OCI-LY1 (cell line): ENCODE measurements around the gene ITGB8.

Experiments
- H2AFZ ChIP-seq: fragments of 200-600 bp; sonication (generic), shearing (Covaris generic); 2 replicates; pipeline ENCODE4 v1.6.0; 2014; ENCODE audit warnings: antibody characterized with exemption, mild to moderate bottlenecking, low read length
- H3F3A ChIP-seq: fragments of 200-600 bp; sonication (generic), shearing (Covaris generic); 2 replicates; pipeline ENCODE4 v1.6.0; 2014; ENCODE audit warnings: mild to moderate bottlenecking, antibody characterized with exemption, low read length, moderate library complexity; ENCODE audit not compliant: insufficient read depth
- H3K27ac ChIP-seq: fragments of 200-600 bp; sonication (generic); 2 replicates; pipeline ENCODE4 v1.5.1; 2014; ENCODE audit warnings: low read length, mixed run types, mild to moderate bottlenecking, low read depth; ENCODE audit not compliant: poor library complexity, severe bottlenecking
- H3K27me3 ChIP-seq: fragments of 200-600 bp; sonication (generic); 2 replicates; pipeline ENCODE4 v1.6.0; 2014; ENCODE audit warnings: antibody characterized with exemption, mild to moderate bottlenecking, low read length, moderate library complexity; ENCODE audit not compliant: insufficient read depth
- H3K36me3 ChIP-seq: fragments of 200-600 bp; sonication (generic); 2 replicates; pipeline ENCODE4 v1.6.1; 2014; ENCODE audit warnings: mild to moderate bottlenecking, antibody characterized with exemption, low read length, moderate library complexity, mixed read lengths; ENCODE audit not compliant: insufficient read depth
- H3K4me1 ChIP-seq: fragments of 200-600 bp; sonication (generic); 2 replicates; pipeline ENCODE4 v1.5.1; 2014; ENCODE audit warnings: mild to moderate bottlenecking, low read length, moderate library complexity; ENCODE audit not compliant: insufficient read depth, severe bottlenecking
- H3K4me2 ChIP-seq: fragments of 200-600 bp; sonication (generic), shearing (Covaris generic); 2 replicates; pipeline ENCODE4 v1.6.1; 2014; ENCODE audit warnings: low read length
- H3K4me3 ChIP-seq: fragments of 200-600 bp; sonication (generic); 2 replicates; pipeline ENCODE4 v1.5.1; 2014; ENCODE audit warnings: low read length, low read depth, mild to moderate bottlenecking, mixed read lengths; ENCODE audit not compliant: poor library complexity, severe bottlenecking
- H3K79me2 ChIP-seq: fragments of 200-600 bp; shearing (Covaris generic); 2 replicates; pipeline ENCODE4 v1.6.1; 2016; ENCODE audit warnings: mixed run types, low read length, mixed read lengths; ENCODE audit not compliant: insufficient read depth
- H3K9ac ChIP-seq: fragments of 200-600 bp; sonication (generic), shearing (Covaris generic); 2 replicates; pipeline ENCODE4 v1.6.1; 2014; ENCODE audit warnings: mild to moderate bottlenecking, low read length, mixed read lengths
- H3K9me2 ChIP-seq: fragments of 200-600 bp; sonication (generic), shearing (Covaris generic); 2 replicates; pipeline ENCODE4 v1.6.1; 2014; ENCODE audit warnings: low read depth, mild to moderate bottlenecking, low read length, mixed read lengths
- H3K9me3 ChIP-seq: fragments of 200-600 bp; shearing (Covaris generic); 2 replicates; pipeline ENCODE4 v1.6.1; 2014; ENCODE audit warnings: low read length, mixed read lengths
- H4K20me1 ChIP-seq: fragments of 200-600 bp; sonication (generic), shearing (Covaris generic); 2 replicates; pipeline ENCODE4 v1.6.0; 2016; ENCODE audit warnings: mild to moderate bottlenecking, low read length; ENCODE audit not compliant: insufficient read depth
- CTCF ChIP-seq: fragments of 200-600 bp; sonication (generic), shearing (Covaris generic); IDR thresholded peaks from 2 replicates; pipeline ENCODE4 v1.5.1; 2017; ENCODE audit warnings: mild to moderate bottlenecking, antibody characterized with exemption, low read length, moderate library complexity, mixed read lengths
- EZH2 ChIP-seq: fragments of 200-600 bp; sonication (generic), shearing (Covaris generic); IDR thresholded peaks from 2 replicates; pipeline ENCODE4 v1.8.0; 2017; ENCODE audit warnings: borderline replicate concordance, mixed run types, mild to moderate bottlenecking, antibody characterized with exemption, low read length, moderate library complexity, mixed read lengths

Gene ITGB8

GRCh38 chr7:20395511-20395910 lies 64.8 kb downstream of the ITGB8 start:
- H3F3A ChIP-seq, result peaks cover 4% of the 10 kb centered on the region
- no peaks in the 10 kb centered on the region for H3K9me2 ChIP-seq
- no peak overlapping the region for H3K9ac ChIP-seq
- no peak overlapping the region for H3K4me3 ChIP-seq
- no peaks in the 10 kb centered on the region for H3K4me1 ChIP-seq
- no peaks in the 10 kb centered on the region for H3K27me3 ChIP-seq
- H3K9me3 ChIP-seq, result no peaks in the 10 kb centered on the region
- H4K20me1 ChIP-seq, result no peaks in the 10 kb centered on the region
- H3K79me2 ChIP-seq, result no peaks in the 10 kb centered on the region
- TF ChIP-seq EZH2 (no peak), CTCF (no peak)
- no peak overlapping the region for H3K27ac ChIP-seq
- H3K36me3 ChIP-seq, result peaks cover 48% of the 10 kb centered on the region
- no peak overlapping the region for H3K4me2 ChIP-seq
- H2AFZ ChIP-seq, result no peak overlapping the region

GRCh38 chr7:20399521-20399920 lies 68.8 kb downstream of the ITGB8 start:
- no peak overlapping the region for H2AFZ ChIP-seq
- H3K36me3 ChIP-seq, result peaks cover 28% of the 10 kb centered on the region
- no peaks in the 10 kb centered on the region for H3K9me2 ChIP-seq
- no peak overlapping the region for H3K4me3 ChIP-seq
- no peak overlapping the region for H3K27ac ChIP-seq
- no peaks in the 10 kb centered on the region for H3K4me1 ChIP-seq
- TF ChIP-seq EZH2, result no peak
- TF ChIP-seq CTCF, result no peak
- H4K20me1 ChIP-seq, result no peaks in the 10 kb centered on the region
- no peaks in the 10 kb centered on the region for H3K79me2 ChIP-seq
- H3K9me3 ChIP-seq, result no peaks in the 10 kb centered on the region
- no peaks in the 10 kb centered on the region for H3K27me3 ChIP-seq
- H3K4me2 ChIP-seq, result no peak overlapping the region
- H3F3A ChIP-seq, result no peaks in the 10 kb centered on the region; the same call in 1 of the 2 replicates
- no peak overlapping the region for H3K9ac ChIP-seq

- no peak overlapping the region for H3K4me2 ChIP-seq
- H4K20me1 ChIP-seq, result no peaks in the 10 kb centered on the region
- no peaks in the 10 kb centered on the region for H3K9me3 ChIP-seq
- no peaks in the 10 kb centered on the region for H3K79me2 ChIP-seq
- TF ChIP-seq CTCF (no peak), EZH2 (no peak)
- no peaks in the 10 kb centered on the region for H3K27me3 ChIP-seq
- H2AFZ ChIP-seq, result 0 out of 2 replicates have a peak overlapping the region, but pooled peaks have one; percentile 27
- H3K36me3 ChIP-seq, result peaks cover 13% of the 10 kb centered on the region; the same call in 1 of the 2 replicates
- no peaks in the 10 kb centered on the region; the same call in 1 of the 2 replicates for H3F3A ChIP-seq
- H3K4me1 ChIP-seq, result no peaks in the 10 kb centered on the region
- no peak overlapping the region for H3K4me3 ChIP-seq
- H3K27ac ChIP-seq, result no peak overlapping the region
- H3K9me2 ChIP-seq, result no peaks in the 10 kb centered on the region
- H3K9ac ChIP-seq, result no peak overlapping the region
Observed at GRCh38 chr7:20401861-20402746, 71.4 kb downstream of the ITGB8 start.
